ENCODE data around the gene NFATC4.
A peak's percentile ranks its signal among the peaks of the same experiment; 100 is the strongest.

NFATC4 gene

DNA sequence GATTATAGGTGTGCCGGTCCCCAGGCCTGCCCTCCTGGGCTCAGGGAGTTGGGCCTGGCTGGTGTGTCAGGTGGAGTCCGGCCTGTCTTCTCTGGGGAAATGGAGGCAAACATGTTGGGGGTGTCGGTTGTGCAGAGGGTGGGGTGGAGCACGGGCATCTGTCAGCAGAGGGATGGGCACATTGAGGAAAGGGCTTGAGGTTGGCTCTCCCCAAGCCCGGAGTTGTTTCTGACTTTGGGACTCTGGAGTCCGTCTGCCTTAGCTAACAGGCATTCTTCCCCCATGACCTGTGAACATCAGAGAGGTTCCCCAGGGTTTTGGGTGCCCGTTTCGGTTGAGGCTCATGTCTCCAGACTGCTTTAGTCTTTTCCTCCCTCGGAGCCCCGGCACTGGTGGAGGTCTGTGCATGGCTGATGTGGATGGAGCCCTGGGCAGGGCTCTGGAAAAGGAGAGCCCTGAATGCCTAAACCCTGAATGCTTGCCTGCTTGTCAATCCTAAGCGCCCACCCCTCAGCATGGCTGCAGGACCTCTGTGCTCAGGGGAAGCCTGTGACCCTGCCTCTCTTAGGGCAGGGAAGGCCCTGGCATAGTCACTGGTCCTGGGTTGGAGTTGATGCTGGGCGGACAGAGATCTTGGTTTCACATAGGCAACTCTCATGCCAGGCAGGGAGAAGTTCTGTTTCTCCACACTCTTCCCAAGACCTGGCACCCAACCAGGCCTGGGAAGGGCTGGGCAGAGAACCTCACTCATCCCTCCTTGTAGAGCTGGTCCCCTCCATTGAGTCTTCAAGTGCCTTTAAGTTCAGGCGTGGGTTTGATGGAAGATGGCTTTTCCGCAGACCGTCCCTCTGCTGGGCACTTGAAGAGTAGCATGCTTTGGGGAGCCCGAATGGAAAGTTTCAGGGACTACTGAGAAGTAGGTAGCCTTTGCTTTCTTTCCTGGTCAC, 43.7 kb downstream of the NFATC4 start:
- DNase-seq = peak in 2 of 5 donors; percentile 28 to 29

DNA sequence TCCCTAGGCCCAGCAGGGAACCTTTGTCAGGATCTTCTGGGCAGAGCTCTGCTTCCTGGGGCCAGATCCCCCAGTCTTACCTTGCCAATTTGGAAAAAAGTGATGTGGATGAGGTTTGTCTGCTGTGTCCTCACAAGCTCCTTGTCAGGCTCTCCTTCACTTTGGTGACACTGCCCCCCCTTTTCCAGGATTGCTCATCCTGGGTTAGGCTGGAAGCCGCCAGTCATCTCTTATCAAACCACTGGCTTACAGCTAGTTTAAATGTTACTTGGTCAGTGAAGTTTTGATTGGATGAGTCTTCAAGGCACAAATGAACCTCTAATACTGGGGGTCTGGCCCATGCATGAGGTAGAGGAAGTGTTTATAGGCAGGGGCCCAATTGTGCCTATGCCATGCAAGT, 46.1 kb downstream of the NFATC4 start:
- no peak for DNase-seq

DNA sequence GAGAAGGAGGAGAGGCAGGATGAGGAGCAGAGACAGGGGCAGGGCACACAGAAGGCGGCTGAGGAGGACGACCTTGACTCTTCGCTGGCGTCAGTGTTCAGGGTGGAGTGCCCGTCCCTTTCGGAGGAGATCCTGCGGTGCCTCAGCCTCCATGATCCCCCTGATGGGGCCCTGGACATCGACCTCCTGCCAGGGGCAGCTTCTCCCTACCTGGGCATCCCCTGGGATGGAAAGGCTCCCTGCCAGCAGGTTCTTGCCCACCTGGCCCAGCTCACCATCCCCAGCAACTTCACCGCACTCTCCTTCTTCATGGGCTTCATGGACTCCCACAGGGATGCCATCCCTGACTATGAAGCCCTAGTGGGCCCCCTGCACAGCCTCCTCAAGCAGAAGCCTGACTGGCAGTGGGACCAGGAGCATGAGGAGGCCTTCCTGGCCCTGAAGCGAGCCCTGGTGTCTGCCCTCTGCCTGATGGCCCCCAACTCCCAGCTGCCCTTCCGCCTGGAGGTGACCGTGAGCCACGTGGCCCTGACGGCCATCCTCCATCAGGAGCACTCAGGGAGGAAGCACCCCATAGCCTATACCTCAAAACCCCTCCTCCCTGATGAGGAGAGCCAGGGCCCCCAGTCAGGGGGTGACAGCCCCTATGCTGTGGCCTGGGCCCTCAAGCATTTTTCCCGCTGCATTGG, 46.9 kb downstream of the NFATC4 start:
- no peak for DNase-seq

DNA sequence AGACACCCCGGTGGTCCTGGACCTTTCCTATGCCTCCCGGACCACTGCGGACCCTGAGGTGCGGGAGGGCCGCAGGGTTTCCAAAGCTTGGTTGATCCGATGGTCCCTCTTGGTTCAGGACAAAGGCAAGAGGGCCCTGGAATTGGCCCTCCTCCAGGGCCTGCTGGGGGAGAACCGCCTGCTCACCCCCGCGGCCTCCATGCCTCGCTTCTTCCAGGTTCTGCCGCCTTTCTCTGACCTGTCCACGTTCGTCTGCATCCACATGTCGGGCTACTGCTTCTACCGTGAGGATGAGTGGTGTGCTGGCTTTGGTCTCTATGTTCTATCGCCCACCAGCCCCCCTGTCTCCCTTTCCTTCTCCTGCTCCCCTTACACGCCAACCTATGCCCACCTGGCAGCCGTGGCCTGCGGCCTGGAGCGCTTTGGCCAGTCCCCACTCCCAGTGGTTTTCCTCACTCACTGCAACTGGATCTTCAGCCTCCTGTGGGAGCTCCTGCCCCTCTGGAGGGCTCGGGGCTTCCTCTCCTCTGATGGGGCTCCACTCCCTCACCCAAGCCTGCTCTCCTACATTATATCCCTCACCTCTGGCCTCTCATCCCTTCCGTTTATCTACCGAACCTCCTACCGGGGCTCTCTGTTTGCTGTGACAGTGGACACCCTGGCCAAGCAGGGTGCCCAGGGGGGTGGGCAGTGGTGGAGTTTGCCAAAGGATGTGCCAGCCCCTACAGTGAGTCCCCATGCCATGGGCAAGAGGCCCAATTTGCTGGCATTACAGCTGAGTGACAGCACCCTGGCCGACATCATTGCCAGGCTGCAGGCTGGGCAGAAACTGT, 47.7 kb downstream of the NFATC4 start:
- DNase-seq = no peak

DNA sequence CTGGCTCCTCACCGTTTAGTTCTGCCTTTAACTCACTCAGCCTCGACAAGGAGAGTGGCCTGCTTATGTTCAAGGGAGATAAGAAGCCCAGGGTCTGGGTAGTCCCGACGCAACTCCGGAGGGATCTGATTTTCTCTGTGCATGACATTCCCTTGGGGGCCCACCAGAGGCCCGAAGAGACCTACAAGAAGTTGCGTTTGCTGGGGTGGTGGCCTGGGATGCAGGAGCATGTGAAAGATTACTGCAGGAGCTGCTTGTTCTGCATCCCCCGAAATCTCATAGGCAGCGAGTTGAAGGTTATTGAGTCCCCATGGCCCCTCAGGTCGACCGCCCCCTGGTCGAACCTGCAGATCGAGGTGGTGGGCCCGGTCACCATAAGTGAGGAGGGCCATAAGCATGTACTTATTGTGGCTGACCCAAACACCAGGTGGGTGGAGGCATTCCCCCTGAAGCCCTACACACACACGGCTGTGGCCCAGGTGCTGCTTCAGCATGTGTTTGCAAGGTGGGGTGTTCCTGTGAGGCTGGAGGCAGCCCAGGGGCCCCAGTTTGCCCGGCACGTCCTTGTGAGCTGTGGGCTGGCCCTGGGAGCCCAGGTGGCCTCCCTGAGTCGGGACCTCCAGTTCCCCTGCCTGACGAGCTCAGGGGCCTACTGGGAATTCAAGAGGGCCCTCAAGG, 48.4 kb downstream of the NFATC4 start:
- no peak for DNase-seq

DNA sequence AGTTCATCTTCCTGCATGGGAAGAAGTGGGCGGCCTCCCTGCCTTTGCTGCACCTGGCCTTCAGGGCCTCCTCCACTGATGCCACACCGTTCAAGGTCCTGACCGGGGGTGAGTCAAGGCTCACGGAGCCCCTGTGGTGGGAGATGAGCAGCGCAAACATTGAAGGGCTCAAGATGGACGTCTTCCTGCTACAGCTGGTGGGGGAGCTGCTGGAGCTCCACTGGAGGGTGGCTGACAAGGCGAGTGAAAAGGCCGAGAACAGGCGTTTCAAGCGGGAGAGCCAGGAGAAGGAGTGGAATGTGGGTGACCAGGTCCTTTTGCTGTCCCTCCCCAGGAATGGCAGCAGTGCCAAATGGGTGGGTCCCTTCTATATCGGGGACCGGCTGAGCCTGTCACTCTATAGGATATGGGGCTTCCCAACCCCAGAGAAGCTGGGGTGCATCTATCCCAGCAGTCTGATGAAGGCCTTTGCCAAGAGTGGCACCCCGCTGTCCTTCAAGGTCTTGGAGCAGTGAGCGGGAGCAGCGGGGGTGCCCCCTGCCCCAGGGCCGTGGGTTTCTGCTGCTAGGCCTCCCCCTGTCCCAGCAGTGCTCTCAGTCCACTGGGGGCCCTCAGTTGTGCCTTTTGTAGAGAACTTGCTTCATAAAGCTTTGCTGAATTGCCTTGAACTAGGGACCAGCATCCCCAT, 49.1 kb downstream of the NFATC4 start:
- no peak for DNase-seq

DNA sequence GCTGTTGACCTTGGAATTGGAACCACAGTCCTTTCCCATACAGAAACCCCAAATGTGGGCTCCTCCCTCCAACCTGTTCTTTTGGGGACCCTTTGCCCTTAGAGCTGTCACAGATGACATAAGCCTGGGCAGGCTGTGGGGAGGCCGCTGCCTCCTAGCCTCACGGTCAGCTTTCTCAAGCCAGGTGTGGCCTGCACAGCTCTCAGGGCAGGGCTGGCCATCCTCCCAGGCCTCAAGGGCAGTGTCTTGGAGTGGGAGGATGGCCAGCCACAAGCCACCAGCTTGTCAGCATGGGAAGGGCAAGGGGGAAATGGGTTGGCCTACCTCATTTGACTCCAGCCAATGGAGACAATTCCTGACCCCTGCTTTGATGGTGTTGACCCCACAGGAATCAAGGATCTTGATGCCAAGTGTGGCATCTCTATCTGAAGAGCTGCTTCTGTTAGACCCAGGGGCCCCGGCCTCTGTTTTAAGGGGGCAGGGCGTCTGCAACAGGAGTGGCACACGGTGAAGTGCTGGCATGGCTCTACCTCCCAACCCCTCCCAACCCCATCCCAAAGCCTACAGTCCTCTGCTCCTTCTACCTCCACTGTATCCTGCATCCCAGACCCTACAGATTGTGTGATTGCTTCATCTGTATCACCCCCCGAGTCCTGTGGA, 50.0 kb downstream of the NFATC4 start:
- DNase-seq = no peak

DNA sequence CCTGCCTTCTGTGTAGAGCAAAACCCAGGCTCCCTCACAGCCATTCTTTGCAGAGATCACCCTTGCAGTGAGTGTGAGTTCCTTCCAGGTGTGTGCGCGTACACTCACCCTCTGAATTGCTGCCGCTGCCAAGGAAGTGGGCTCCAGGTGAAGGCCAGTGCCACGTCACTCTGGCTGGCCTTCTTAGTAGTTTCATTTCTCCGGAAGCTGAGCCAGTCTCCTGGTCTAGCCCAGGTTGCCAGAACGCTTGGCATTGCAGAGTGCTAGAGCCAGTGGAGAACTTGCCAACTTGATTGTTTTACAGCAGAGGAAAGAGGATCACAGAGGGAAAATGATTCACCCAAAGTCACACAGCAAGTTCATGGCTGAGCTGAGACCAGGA, 50.5 kb downstream of the NFATC4 start:
- DNase-seq = no peak

DNA sequence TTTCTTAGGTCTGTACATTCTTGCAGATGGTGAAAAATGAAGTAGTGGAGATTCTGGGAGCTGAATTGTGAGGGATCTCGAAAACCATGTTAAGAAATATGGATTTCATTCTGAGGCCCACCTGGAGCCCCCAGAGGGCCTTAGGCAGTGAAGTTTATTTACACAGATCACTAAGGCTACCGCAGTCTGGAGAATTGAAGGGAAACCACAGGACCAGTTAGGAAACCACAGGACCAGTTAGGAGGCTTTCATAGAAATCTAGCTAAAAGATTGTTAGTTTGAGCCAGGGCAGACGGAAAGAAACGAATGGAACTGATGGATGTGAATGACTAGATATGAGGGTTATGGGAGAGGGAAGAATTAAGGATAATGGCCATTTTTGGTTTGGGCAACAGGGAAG, 54.3 kb downstream of the NFATC4 start:
- peak in 1 of 5 donors; percentile 27 for DNase-seq

DNA sequence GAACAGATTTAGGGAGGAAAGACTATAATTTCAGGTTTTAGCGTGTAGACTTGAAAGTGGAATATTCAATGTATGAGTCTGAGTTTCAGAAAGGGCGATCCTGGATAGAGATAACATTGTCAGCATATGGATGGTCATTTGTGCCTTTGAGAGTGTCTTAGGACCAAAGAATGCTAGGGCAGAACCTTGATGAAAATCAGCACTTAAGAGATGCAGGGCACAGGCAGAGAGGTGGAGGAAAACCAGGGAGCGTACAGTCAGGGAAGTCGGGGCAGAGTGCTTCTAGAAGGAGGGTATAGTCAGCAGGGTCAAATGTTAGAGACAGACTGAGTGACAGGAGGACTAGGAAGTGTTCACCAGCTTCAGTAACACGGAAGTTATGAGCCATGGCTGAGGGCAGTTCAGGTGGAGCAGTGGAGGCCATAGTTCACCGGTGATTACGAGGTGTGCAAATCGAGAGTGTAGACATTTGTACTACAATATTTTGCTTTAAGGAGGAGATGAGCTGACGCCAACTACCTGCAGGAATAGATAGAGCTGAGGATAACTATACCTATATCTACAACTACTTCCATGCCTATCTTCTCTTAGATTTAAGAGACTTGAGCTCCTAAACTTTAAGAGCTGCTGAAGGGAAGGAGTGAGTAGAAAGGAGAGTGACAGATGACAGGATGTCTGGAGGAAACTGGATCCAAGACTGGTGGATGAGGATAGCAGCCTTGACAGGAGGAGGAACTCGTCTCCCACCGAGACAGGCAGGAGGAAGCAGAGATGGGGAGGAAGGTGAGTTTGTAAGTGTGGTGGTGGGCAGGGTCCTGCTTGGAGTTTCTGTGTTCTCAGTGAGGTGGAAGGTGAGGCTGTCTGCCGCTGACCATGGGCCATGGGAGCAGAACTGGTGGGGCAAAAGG, 55.0 kb downstream of the NFATC4 start:
- DNase-seq = no peak

DNA sequence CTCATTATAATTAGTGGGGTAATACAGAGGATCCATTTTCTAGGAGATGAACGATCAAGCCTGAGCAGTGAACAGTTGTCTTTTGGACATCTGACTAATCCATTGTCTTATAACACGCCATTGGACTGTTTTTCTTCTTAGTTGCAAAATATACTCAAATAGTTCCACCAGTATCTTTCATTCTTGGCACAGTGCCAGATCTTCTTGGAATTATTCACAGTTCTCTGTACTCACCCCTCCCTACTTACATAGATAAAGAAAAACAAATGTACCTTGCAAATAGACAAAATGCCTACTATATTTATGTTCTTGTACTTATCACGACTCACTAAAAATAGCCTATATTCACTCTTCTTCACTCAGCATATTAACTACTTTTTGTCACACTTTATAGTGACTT, 57.7 kb downstream of the NFATC4 start:
- DNase-seq = peak in 1 of 5 donors; percentile 75

DNA sequence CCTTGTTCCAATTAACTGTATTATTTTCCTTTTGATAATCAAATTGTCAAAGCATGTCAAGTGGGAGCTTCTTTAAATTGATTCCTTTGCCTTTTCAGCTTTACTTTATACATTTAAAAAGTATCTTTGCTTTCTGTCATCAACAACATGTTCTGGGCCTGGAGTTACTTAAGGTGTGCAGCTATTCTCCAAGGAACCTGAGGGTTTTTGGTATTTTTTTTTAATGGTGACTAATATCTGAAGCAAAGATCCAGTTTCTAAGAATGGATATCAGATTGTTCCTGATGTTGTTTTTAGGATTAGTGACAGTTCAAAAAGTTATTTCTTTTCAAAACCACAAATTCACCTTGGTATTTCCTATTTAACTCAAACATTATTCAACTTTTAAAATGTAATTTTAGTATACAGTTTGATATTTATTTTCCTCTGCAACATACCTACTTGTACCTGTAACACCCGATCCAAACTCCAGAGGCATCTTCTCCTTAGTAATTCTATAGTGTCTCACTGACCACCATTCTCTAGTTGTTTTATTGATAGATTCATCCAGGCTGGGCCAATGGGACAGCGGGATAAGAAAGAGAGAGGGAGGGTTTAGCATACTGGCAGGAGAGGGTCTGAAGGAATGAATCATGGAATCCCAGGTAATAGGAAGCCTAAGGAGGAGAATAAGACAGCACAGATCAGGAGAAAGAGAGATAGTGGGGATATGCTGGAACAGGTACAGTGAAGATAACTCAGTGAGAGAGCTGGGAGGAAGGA, 58.3 kb downstream of the NFATC4 start:
- DNase-seq = no peak

DNA sequence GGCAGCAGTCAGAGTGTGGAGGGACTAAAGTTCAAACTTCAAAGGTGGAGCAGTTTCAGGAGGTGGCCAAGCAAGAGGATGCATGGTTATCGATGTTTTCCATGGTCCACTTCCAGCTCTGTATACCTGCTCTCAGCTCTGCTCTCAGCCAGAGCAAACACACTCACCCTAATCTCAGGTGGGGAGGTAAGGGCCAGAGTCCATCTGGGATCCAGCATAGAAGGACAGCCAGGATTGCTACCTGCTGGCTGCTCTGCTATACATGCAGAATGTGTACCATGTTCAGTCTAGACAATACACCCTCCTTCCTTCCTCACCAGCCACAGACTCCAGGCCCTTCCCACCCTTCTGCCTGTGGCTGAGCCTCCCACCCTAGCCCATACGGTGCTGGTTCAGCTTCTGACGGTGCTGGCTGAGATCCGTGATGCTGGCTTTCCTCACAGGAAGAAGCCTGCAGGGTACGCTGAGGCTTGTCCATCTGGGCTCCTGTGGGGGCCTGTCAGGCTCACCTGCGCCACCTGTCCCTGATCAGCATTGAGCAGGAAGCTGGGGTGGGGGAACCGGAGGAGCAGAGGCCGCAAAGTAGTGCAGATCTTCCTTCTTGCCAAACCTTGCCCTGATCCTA, 59.0 kb downstream of the NFATC4 start:
- DNase-seq = no peak

DNA sequence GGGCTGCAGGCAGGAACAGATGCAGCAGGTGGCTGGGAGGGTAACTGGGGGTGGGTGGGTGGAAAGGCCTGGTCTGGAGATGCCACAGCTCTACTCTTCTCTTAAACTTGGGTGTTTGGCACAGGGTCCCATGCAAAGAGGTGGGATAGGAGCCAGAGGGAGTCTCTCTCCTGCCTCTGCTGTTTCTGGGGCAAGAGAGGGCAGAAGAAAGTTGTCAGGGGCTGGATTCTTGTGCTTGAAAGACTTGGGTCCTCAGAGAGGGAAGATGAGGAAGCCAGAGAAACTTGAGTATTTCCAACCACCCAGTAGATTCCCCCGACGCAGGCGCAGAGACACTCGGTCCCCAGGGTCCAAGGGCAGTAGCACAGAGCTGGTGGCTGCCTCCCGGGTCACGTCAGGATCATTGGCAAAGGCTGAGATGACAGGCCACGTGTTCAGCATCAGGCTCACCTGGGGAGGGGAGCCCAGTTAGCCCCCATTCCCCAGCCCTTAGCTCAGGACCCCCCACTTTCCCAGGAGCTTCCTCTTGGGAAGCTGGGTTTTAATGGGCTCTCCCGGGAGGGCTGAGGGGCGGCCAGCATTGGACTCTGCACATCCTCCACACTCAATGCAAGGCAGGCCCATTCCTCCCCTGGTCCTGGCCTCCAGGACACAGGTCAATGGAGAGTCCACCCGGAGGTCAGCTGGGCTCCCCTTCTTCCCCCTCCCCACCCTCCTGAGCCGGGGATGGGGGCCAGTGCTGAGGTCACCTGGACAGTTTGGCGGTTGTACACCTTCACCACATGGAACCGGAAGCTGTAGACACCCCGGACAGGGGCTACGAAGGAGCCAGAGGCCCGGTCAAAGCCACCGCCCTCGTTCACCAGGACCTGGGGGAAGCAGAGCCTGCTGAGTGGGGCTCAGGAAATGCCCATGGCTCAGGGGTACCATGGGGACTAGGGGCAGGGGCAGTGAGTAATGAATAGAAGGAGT, 59.8 kb downstream of the NFATC4 start:
- DNase-seq = no peak

DNA sequence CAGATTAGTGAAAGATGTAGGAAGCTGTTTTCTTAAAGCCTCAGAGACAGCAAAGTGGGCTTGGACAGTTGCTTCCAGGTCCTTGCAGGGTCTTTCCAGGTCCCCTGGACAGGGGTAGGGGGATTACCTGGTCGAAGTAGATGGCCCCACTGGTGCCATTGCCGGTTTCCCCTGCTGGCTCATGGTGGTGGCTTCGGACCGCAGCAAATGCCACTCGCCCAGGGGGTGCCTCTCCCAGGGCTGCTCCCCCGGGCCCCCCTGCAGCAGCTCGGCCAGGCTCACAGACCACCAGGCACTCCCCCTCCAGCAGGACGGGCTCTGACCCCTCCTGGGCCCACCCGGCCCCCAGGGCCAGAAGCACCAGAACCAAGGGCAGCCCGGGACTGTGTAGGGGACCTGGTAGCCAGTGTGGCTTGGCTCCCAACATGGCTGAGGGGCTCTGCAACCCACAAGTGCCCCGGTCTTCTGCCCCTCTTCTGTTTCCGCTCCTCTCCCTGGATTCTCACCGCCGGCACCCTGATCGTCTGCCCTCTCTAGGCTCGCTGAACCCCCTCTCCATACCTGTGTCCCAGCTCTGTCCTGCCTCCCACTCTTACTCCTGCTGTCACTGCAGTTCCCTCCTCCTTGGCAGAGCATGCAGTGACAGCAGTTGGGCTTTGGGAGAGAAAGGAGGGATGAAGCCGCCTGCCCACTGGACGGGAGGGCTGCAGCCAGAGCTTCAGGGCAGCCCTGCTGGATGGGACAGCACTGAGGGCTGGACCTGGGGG, 60.8 kb downstream of the NFATC4 start:
- DNase-seq = no peak
